Central memory CD8-positive, alpha-beta T cell (primary cell): ENCODE results near the gene LENEP.
"Not testable (repeated sequence)": the region's sequence is repeated elsewhere in the genome, so short reads cannot be mapped to it uniquely, and the experiment has no call there.

Experiments used
- ATAC-seq: fragments of 150-1000 bp; cut with Tn5 transposase; replicated peaks from 2 replicates; pipeline ENCODE4 v1.10.0; 2022; ENCODE audit warnings: mild to moderate bottlenecking, moderate FRiP score, moderate number of reproducible peaks; ENCODE audit not compliant: poor library complexity, severe bottlenecking; ENCODE audit errors: extremely low read depth
- DNase-seq, 2 donors: peaks; one replicate each; pipeline ENCODE4 v3.0.0; 2021; ENCODE audit warnings: low spot score in 2 of 2
- H3K27ac Mint-ChIP-seq: one replicate; pipeline ENCODE4 v1.8.0; 2022; ENCODE audit warnings: low read depth, mild to moderate bottlenecking, moderate library complexity, mixed read lengths
- H3K27me3 Mint-ChIP-seq: one replicate; pipeline ENCODE4 v1.8.0; 2022; ENCODE audit warnings: mixed read lengths
- H3K36me3 Mint-ChIP-seq: one replicate; pipeline ENCODE4 v1.8.0; 2022; ENCODE audit warnings: mild to moderate bottlenecking, moderate library complexity, mixed read lengths; ENCODE audit not compliant: insufficient read depth
- H3K4me1 Mint-ChIP-seq: one replicate; pipeline ENCODE4 v1.8.0; 2022; ENCODE audit warnings: mixed read lengths
- H3K4me3 Mint-ChIP-seq: one replicate; pipeline ENCODE4 v1.8.0; 2022; ENCODE audit warnings: mild to moderate bottlenecking, moderate library complexity, mixed read lengths
- H3K9me3 Mint-ChIP-seq: one replicate; pipeline ENCODE4 v1.8.0; 2022; ENCODE audit warnings: mixed read lengths

LENEP gene

DNA sequence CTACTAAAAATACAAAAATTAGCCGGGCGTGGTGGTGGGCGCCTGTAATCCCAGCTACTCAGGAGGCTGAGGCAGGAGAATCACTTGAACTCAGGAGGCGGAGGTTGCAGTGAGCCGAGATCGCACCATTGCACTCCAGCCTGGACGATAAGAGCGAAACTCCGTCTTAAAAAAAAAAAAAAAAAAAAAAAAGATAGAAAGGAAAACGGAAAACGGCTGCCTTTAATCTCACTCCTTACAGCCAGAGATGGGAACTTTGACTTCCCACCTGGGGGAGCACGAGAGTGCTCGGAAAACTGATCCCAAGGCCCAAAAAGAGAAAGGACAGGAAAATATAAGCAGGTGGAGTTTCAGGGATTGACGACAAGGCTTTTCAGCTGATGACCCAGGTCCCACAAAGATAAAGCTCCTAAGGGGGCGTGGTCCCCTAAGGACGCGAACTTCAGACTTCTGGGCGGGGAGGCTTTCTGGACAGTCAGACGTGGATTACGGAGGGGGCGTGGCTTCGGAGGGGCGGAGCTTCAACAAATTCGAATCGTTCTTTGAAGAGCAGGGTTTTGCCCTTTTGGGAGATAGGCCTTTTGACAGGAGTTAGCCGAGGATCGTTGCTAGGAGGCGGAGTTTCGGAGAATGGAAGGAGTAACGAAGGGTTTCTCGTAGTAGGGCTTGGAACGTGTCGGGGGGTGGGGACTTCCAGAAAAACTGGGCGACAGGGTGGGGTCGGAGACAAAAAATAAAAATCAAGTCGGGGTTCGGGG, 19.9 kb upstream of the LENEP start:
- DNase-seq, result peak; percentile 83 to 85
- peak; percentile 15 for ATAC-seq
- Mint-ChIP-seq H3K4me1 (peaks cover 36% of the 10 kb centered on the region), H3K36me3 (peaks cover 7% of the 10 kb centered on the region), H3K9me3 (no peaks in the 10 kb centered on the region), H3K27me3 (no peaks in the 10 kb centered on the region), H3K4me3 (no peak overlapping the region), H3K27ac (no peak overlapping the region)

DNA sequence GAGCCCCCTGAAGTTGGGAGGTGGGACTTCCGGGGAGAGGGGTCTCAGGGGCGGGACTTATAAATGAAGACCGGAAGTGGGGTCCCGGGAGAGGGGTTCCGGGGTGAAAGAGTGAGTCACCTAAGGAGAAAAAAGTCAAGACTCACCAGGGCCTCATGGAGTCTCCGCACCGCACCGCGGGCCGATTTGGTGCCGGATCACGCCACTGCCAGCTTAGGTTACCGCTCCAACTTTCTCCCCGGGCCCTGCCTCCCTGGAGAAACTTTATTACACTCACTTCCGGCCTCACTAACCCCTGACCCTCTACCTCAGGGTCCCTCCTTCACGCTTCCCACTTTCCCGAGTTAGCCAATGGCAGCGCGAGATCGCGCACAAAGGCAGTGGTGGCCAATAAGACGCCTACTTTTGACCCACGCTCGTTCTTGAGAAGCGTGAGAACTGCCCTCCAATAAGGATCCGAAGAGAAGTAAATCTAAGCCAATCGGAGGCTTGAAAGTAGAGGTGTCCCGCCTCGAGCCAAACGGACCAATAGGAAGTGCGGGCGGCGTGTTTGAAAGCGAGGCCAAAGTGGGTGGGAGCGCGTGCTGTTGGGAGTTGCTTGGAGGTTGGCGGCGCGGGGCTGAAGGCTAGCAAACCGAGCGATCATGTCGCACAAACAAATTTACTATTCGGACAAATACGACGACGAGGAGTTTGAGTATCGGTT, 19.1 kb upstream of the LENEP start, which contains the start of gene CKS1B:
TSS of gene CKS1B (plus strand) at position 580 of the 706 bp plus-strand sequence. CDS start at position 645, 65 bp downstream.
- ATAC-seq (peak; percentile 88), DNase-seq (peak; percentile 97 to 99)
- no peaks in the 10 kb centered on the region for H3K9me3 Mint-ChIP-seq
- H3K36me3 Mint-ChIP-seq, result peaks cover 2% of the 10 kb centered on the region
- no peaks in the 10 kb centered on the region for H3K27me3 Mint-ChIP-seq
- H3K27ac Mint-ChIP-seq, result no peak within 1 kb of the TSS
- no peak within 1 kb of the TSS for H3K4me3 Mint-ChIP-seq
- peaks cover 29% of the 10 kb centered on the region for H3K4me1 Mint-ChIP-seq

DNA sequence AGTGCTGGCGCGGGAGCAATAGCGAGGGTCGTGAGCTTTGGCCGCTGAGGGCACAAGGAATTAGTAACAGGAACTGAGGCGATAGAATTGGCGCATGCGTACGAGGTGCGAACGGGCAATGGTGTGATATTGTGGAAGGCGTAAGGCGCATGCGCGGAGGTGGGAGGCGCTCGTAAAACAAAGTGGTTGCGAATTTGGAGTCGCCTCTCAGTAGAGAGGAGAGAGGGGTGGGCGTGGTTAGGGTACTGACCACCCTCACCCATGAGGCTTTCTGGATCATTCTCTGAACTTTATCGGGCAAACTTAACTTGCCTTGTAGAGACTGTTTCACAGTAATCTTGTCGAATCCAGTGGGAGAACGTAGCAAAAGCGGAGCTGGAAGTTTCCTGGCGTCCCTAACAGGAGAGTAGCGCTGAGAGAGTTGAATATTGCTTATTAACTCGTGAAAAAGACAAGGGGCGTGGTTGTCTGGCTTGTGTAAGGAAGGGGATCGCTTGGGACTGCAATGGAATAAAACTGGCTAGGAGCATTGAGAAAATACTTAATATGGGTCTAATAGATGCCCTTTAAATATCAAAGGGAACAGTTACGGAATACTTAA, 18.5 kb upstream of the LENEP start:
- Mint-ChIP-seq H3K36me3 (peaks cover 2% of the 10 kb centered on the region), H3K4me3 (no peak overlapping the region), H3K4me1 (peaks cover 24% of the 10 kb centered on the region), H3K9me3 (no peaks in the 10 kb centered on the region), H3K27ac (no peak overlapping the region), H3K27me3 (no peaks in the 10 kb centered on the region)
- ATAC-seq (peak; percentile 49), DNase-seq (peak in 1 of 2 donors; percentile 92)

DNA sequence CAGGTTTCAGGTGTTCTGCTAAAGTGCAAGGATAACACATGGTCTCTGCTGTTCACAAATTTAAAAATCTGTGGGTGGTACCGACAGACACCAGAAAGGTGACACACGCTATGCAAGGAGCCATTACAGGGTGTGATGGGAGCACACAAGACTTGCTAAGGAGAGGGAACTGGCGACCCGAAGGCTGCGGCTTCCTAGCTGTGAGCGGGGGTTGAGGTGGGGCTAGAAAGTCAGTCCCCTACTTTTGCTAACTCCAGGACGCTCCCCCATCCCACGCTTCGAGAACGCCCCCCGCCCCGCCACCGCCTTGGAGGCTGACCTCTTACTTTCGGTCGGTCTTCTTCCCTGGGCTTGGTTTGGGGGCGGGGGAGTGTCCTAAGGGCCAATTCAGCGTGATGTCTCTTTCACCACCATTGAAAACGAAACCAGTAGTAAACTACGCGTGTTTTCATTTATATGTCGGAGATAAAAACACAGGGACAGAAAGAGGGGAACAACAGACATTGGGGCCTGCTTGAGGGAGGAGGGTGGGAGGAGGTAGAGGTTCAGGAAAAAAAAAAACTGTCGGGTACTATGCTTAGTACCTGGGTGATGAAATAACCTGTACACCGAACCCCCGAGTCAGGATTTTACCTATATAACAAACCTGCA, 17.9 kb upstream of the LENEP start:
- Mint-ChIP-seq H3K9me3 (no peaks in the 10 kb centered on the region), H3K27ac (no peak overlapping the region), H3K4me3 (no peak overlapping the region), H3K27me3 (no peaks in the 10 kb centered on the region), H3K36me3 (peaks cover 2% of the 10 kb centered on the region), H3K4me1 (peaks cover 24% of the 10 kb centered on the region)
- ATAC-seq (no peak), DNase-seq (no peak)

DNA sequence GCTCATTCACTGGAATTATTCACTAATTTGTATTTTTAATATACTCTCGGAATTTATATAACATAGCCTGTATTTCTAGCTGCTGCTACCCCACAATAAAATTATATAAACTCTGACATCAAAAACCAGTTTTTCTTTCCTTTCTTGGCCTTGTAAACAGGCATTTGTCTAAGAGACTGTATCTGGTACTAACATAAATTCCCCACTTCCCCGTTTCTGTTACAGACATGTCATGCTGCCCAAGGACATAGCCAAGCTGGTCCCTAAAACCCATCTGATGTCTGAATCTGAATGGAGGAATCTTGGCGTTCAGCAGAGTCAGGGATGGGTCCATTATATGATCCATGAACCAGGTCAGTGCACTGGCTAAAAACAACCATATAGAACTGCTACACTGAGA, 15.6 kb upstream of the LENEP start:
- not testable (repeated sequence) for H3K27ac Mint-ChIP-seq, ATAC-seq, H3K9me3 Mint-ChIP-seq, DNase-seq, H3K4me1 Mint-ChIP-seq, H3K36me3 Mint-ChIP-seq, H3K4me3 Mint-ChIP-seq, H3K27me3 Mint-ChIP-seq

DNA sequence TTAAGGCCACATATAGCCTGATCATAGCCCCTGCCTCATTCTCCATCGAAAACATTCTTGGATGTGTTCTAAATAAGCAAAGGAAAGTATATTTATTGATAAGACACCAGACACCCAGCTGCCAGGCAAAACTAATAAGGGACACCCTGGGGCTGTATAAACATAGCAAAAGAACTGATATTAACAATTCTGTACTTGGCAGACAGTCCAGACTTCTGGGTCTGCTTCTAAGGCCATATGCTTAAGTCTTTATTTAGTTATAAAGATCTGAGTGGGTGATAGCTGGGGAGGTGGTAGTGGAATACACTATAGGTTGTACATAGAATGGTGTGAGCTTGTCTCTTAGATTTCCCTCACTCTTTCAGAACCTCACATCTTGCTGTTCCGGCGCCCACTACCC, 15.0 kb upstream of the LENEP start:
- Mint-ChIP-seq H3K27ac (no peak overlapping the region), H3K36me3 (no peaks in the 10 kb centered on the region), H3K4me1 (no peaks in the 10 kb centered on the region), H3K4me3 (no peak overlapping the region), H3K27me3 (no peaks in the 10 kb centered on the region), H3K9me3 (no peaks in the 10 kb centered on the region)
- ATAC-seq, result no peak
- DNase-seq, result no peak

DNA sequence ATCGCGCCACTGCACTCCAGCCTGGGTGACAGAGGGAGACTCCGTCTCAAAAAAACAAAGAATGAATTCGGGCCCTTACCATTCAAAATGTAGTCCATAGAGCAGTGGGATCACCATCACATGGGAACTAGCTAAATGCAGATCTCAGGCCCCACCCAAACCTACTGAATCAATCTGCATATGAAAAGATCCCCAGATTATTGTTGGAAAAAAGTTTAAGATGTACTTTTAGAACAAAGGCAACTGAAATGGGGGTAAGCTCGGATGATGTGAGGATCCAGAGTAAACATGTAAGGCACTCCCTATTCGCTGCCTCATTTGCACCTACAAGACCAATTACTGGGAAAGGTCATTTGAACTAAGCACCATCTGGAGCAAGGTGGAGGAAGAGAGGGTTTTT, 11.0 kb upstream of the LENEP start:
- no peaks in the 10 kb centered on the region for H3K4me1 Mint-ChIP-seq
- H3K27ac Mint-ChIP-seq, result no peak overlapping the region
- no peak for DNase-seq
- peaks cover 10% of the 10 kb centered on the region for H3K36me3 Mint-ChIP-seq
- H3K27me3 Mint-ChIP-seq, result no peaks in the 10 kb centered on the region
- no peaks in the 10 kb centered on the region for H3K9me3 Mint-ChIP-seq
- H3K4me3 Mint-ChIP-seq, result no peak overlapping the region
- no peak for ATAC-seq

DNA sequence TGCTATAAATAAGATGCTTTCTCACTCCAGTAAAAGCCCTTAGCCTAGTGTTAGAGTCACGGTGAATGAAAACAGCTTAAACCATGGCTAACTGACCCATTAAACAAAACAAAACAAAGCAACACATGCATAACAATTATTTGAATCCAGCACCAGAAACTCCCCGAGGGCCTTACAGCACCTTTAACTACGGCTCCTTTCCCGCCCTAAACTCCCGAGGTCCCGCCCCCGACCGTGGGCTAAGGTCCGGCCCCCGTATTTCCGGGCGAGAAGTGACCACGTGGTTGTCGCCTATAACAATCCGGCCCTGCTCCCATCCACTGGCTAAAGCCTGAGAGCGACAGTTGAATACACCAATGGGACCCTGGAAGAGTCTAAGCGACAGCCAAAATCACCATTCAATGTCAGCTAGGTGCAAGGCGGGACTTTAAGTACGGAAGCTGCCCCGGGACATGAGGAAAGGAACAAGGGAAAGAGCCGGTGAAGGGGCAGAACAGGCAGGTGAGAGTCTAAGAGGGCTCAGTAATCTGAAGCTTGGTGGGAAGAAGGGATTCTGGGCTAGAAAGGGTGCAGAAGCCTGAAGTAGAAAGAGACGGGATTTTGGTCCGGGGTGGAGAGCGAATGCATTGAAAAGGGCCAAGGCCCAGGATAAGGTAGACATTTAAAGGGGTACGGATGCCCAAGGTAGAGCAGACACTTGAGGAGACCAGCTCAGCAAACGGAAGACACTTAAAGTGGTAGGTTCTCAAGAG, 10.3 kb upstream of the LENEP start, which contains the start of gene FLAD1:
TSS of gene FLAD1 (plus strand) at position 448 of the 752 bp plus-strand sequence. CDS start 351 bp downstream, outside the sequence.
- ATAC-seq (peak; percentile 100), DNase-seq (peak; percentile 80 to 94)
- Mint-ChIP-seq H3K4me1 (no peaks in the 10 kb centered on the region), H3K4me3 (no peak within 1 kb of the TSS), H3K36me3 (peaks cover 16% of the 10 kb centered on the region), H3K27ac (no peak within 1 kb of the TSS), H3K9me3 (no peaks in the 10 kb centered on the region), H3K27me3 (no peaks in the 10 kb centered on the region)

DNA sequence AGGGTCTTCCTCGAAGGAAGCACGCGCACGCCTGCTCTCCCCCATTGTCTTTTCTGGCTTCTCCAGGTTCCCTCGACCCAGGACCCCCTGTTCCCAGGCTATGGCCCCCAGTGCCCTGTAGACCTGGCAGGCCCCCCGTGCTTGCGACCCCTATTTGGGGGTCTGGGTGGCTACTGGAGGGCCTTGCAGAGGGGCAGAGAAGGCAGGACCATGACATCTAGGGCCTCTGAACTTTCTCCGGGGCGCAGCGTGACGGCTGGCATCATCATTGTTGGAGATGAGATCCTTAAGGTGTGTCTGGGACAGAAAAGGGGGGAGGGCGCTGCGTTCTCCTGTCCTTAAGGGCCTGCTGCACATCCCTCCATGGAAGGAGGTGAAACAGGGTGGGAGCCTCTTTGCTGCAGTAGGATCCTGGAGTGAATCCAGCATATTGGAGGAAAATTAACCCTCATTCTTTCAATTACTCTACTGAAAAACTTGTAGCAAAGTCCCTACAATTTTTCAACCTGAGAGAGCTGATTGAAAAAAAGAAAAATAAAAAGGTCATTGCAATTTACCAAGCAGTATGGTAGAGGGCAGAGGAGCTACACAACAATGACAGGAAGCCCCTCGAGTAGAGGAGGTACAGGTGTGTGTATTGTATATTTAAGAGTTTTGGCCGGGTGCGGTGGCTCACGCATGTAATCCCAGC, 9.5 kb upstream of the LENEP start:
- Mint-ChIP-seq H3K9me3 (no peaks in the 10 kb centered on the region), H3K4me1 (peaks cover 2% of the 10 kb centered on the region), H3K27me3 (no peaks in the 10 kb centered on the region), H3K36me3 (peaks cover 22% of the 10 kb centered on the region), H3K4me3 (no peak overlapping the region), H3K27ac (no peak overlapping the region)
- DNase-seq, result no peak
- no peak for ATAC-seq

DNA sequence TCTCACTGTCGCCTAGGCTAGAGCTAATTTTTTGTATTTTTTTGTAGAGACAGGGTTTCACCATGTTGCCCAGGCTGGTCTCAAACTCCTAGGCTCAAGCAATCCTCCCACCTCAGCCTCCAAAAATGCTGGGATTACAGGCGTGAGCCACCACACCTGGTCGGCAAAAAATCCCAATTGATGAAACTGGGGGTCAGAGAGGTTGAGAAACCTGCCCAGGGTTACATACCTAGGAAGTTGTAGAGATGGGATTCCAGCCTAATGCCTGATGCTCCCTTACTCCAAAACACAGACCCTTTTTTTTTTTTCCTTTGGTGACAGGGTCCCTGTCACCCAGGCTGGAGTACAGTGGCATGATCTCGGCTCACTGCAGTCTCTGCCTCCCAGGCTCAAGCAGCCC, 6.7 kb upstream of the LENEP start:
- DNase-seq, H3K9me3 Mint-ChIP-seq, ATAC-seq, H3K27me3 Mint-ChIP-seq, H3K27ac Mint-ChIP-seq, H3K4me3 Mint-ChIP-seq: not testable (repeated sequence)
- Mint-ChIP-seq H3K4me1 (peaks cover 14% of the 10 kb centered on the region), H3K36me3 (peaks cover 32% of the 10 kb centered on the region)

DNA sequence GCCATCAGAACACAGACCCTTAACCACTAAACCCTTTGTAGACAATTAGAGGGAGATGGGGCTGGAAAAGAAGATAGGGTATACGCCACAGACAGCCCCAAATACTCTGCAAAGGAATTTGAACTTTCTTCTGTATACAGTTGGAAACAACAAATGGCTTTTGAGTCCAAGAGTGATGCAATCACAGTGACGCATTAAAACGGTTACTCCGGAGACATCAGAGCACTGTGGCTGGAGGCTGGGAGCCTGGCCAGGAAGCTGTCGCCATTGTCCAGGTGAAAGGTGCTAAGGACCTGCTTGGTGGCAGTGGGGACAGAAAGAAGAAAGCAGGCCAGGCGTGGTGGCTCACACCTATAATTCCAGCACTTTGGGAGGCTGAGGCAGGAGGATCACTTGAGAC, 6.1 kb upstream of the LENEP start:
- Mint-ChIP-seq H3K27me3 (no peaks in the 10 kb centered on the region), H3K36me3 (peaks cover 32% of the 10 kb centered on the region), H3K9me3 (no peaks in the 10 kb centered on the region), H3K4me1 (peaks cover 14% of the 10 kb centered on the region), H3K4me3 (no peak overlapping the region), H3K27ac (no peak overlapping the region)
- DNase-seq (no peak), ATAC-seq (no peak)
